HEK293 (cell line): Measurements from ENCODE around the gene EIF3L.

Experiments
- CTCF ChIA-PET: fragments of 350-600 bp; formaldehyde crosslinking; extraction: SDS; loops from one replicate; lab custom pipeline; 2021; ENCODE audit warnings: antibody characterized with exemption; lab: Yijun Ruan, JAX
- POLR2A ChIA-PET: fragments of 300-600 bp; formaldehyde crosslinking; extraction: SDS; loops from one replicate; lab custom pipeline; 2020; ENCODE audit warnings: antibody characterized with exemption, inconsistent platforms; lab: Yijun Ruan, JAX
- H3K27ac ChIP-seq: fragments of 200-500 bp; sonication (Bioruptor generic); 2 replicates; pipeline ENCODE4 v1.5.1; 2014; ENCODE audit warnings: low read depth, low read length, control low read depth, inconsistent platforms; ENCODE audit errors: extremely low read depth
- H3K36me3 ChIP-seq, 2 experiments: fragments of 200-500 bp in 1 of 2; sonication (Bioruptor generic) in 1 of 2; 1 replicate in 1 of 2; 2 replicates in 1 of 2; pipeline ENCODE4 v1.5.1; 2014 to 2017; ENCODE audit warnings: inconsistent platforms in 2 of 2, low read length in 2 of 2; ENCODE audit not compliant: control insufficient read depth in 2 of 2, insufficient read depth in 1 of 2
- H3K4me1 ChIP-seq: fragments of 200-500 bp; sonication (Bioruptor generic); 2 replicates; pipeline ENCODE4 v1.5.1; 2014; ENCODE audit warnings: mild to moderate bottlenecking, low read length, inconsistent platforms; ENCODE audit not compliant: control insufficient read depth, insufficient read depth
- H3K4me3 ChIP-seq: 2 replicates; pipeline ENCODE4 v1.5.1; 2011; ENCODE audit warnings: low read depth, mild to moderate bottlenecking, control low read depth, low read length, moderate library complexity
- H3K9me3 ChIP-seq: fragments of 200-500 bp; sonication (Bioruptor generic); 2 replicates; pipeline ENCODE4 v1.5.1; 2014; ENCODE audit warnings: low read depth, low read length, inconsistent platforms; ENCODE audit not compliant: control insufficient read depth, insufficient read depth
- HOXA7 ChIP-seq: sonication (generic); formaldehyde crosslinking; IDR thresholded peaks from 2 replicates; pipeline ENCODE4 v1.8.1; 2022; ENCODE audit warnings: missing genetic modification reagents, borderline replicate concordance
- HOXC10 ChIP-seq: sonication (generic); formaldehyde crosslinking; IDR thresholded peaks from 2 replicates; pipeline ENCODE4 v1.8.1; 2023; ENCODE audit warnings: mild to moderate bottlenecking, missing genetic modification reagents
- KLF9 ChIP-seq: fragments of 450-650 bp; formaldehyde crosslinking; IDR thresholded peaks from 2 replicates; pipeline ENCODE4 v1.5.1; 2016; ENCODE audit warnings: missing biosample characterization, missing genetic modification characterization, low read depth
- MEIS1 ChIP-seq: sonication (generic); formaldehyde crosslinking; IDR thresholded peaks from 2 replicates; pipeline ENCODE4 v1.8.1; 2022; ENCODE audit warnings: missing genetic modification reagents, mild to moderate bottlenecking, borderline replicate concordance
- ZNF10 ChIP-seq: fragments of 450-650 bp; formaldehyde crosslinking; IDR thresholded peaks from 2 replicates; pipeline ENCODE4 v1.5.1; 2017; ENCODE audit warnings: missing biosample characterization, missing genetic modification characterization
- ZNF211 ChIP-seq: fragments of 450-650 bp; formaldehyde crosslinking; IDR thresholded peaks from 2 replicates; pipeline ENCODE4 v1.5.1; 2016; ENCODE audit warnings: low read depth, missing biosample characterization, missing genetic modification characterization
- ZNF223 ChIP-seq: fragments of 450-650 bp; formaldehyde crosslinking; IDR thresholded peaks from 2 replicates; pipeline ENCODE4 v1.5.1; 2016; ENCODE audit warnings: missing biosample characterization, missing genetic modification characterization
- ZNF341 ChIP-seq: fragments of 450-650 bp; formaldehyde crosslinking; IDR thresholded peaks from 2 replicates; pipeline ENCODE4; 2016; ENCODE audit warnings: low read depth, missing biosample characterization, missing genetic modification characterization
- ZNF350 ChIP-seq: fragments of 450-650 bp; formaldehyde crosslinking; IDR thresholded peaks from 2 replicates; pipeline ENCODE4 v1.5.0; 2017; ENCODE audit warnings: missing biosample characterization, mild to moderate bottlenecking, missing genetic modification characterization
- ZNF404 ChIP-seq: fragments of 450-650 bp; formaldehyde crosslinking; IDR thresholded peaks from 2 replicates; pipeline ENCODE4 v1.5.1; 2017; ENCODE audit warnings: missing biosample characterization, missing genetic modification characterization
- ZNF510 ChIP-seq: fragments of 450-650 bp; formaldehyde crosslinking; IDR thresholded peaks from 2 replicates; pipeline ENCODE4 v1.5.1; 2018; ENCODE audit warnings: mild to moderate bottlenecking, missing genetic modification characterization, missing biosample characterization; ENCODE audit not compliant: insufficient replicate concordance
- ZNF514 ChIP-seq: fragments of 450-650 bp; formaldehyde crosslinking; IDR thresholded peaks from 2 replicates; pipeline ENCODE4 v1.5.1; 2016; ENCODE audit warnings: missing biosample characterization, missing genetic modification characterization
- ZNF529 ChIP-seq: fragments of 450-650 bp; formaldehyde crosslinking; IDR thresholded peaks from 2 replicates; pipeline ENCODE4 v1.5.1; 2017; ENCODE audit warnings: missing genetic modification characterization, missing biosample characterization; ENCODE audit not compliant: insufficient replicate concordance
- ZNF558 ChIP-seq: fragments of 450-650 bp; formaldehyde crosslinking; IDR thresholded peaks from 2 replicates; pipeline ENCODE4 v1.5.1; 2016; ENCODE audit warnings: missing biosample characterization, missing genetic modification characterization
- ZNF561 ChIP-seq: fragments of 450-650 bp; IDR thresholded peaks from 2 replicates; pipeline ENCODE4 v1.5.1; 2018; ENCODE audit warnings: missing biosample characterization, missing genetic modification characterization, borderline replicate concordance
- ZNF585B ChIP-seq: fragments of 450-650 bp; formaldehyde crosslinking; IDR thresholded peaks from 2 replicates; pipeline ENCODE4 v1.5.1; 2016; ENCODE audit warnings: missing biosample characterization, missing genetic modification characterization
- ZNF624 ChIP-seq: fragments of 450-650 bp; formaldehyde crosslinking; IDR thresholded peaks from 2 replicates; pipeline ENCODE4 v1.5.1; 2017; ENCODE audit warnings: missing biosample characterization, missing genetic modification characterization
- ZNF843 ChIP-seq: fragments of 450-650 bp; formaldehyde crosslinking; IDR thresholded peaks from 2 replicates; pipeline ENCODE4 v1.5.1; 2016; ENCODE audit warnings: missing biosample characterization, missing genetic modification characterization
- TF ChIP-seq, protein P1 (sequence below): fragments of 450-650 bp; formaldehyde crosslinking; IDR thresholded peaks from 2 replicates; pipeline ENCODE4 v1.5.1; 2016; ENCODE audit warnings: missing biosample characterization, missing genetic modification characterization
- TF ChIP-seq, protein P2 (sequence below): fragments of 450-650 bp; formaldehyde crosslinking; IDR thresholded peaks from 2 replicates; pipeline ENCODE4 v1.5.1; 2017; ENCODE audit warnings: missing biosample characterization, missing genetic modification characterization
- TF ChIP-seq, protein P3 (sequence below): fragments of 450-650 bp; formaldehyde crosslinking; IDR thresholded peaks from 2 replicates; pipeline ENCODE4 v1.5.1; 2016; ENCODE audit warnings: missing biosample characterization, missing genetic modification characterization
- TF ChIP-seq, protein P4 (sequence below): fragments of 450-650 bp; formaldehyde crosslinking; IDR thresholded peaks from 2 replicates; pipeline ENCODE4 v1.5.1; 2016; ENCODE audit warnings: missing biosample characterization, missing genetic modification characterization
- TF ChIP-seq, protein P5 (sequence below): fragments of 450-650 bp; formaldehyde crosslinking; IDR thresholded peaks from 2 replicates; pipeline ENCODE4 v1.5.1; 2016; ENCODE audit warnings: missing biosample characterization, missing genetic modification characterization

The EIF3L gene

DNA sequence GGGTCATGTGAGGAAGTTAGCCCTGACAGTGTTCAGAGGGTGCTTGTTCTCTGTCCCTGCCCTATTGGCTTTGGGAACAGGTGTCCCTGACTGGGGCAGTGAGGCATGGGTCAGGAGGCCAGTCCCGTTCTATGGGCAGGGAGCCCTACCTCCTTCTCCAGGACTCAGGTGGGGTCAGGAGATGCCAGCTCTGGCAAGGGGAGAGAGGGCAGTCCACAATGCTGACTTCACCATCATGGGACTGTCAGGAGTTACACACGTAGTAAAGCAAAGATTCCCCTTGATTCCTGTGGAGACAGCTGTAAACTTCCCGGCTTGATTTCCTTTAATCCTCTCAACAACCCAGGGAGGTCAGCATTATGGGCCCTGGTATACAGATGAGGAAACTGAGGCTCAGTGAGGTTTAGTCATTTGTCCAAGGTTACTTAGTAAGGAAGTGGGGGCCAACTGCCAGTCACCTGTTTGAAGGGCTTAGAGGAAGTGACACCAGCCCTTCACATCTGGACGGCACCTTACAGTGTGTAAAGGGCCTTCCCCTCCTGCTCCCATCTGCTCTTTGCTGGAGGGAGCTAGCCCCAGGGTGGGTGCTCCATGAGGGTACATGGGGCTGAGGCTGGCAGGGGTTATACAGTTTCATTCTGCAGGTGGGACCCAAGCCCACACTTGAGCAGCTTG, 68.8 kb downstream of the EIF3L start:
- ChIA-PET CTCF (interaction anchor here (0.6 to 1.5 kb wide), 3 partner anchors 16 to 398 kb away, joined by 3 to 5 read pairs (median 3); no protein-coding TSS in a partner anchor), POLR2A (interaction anchor here (1.0 kb wide), 1 partner anchor 100 kb away, joined by 10 read pairs; no protein-coding TSS in a partner anchor)
- Histone ChIP-seq H3K4me3 (no peak overlapping the region), H3K27ac (no peak overlapping the region)
- TF ChIP-seq HOXA7 (CRISPR knock-in tag) = no peak
- TF ChIP-seq, protein P1, sequence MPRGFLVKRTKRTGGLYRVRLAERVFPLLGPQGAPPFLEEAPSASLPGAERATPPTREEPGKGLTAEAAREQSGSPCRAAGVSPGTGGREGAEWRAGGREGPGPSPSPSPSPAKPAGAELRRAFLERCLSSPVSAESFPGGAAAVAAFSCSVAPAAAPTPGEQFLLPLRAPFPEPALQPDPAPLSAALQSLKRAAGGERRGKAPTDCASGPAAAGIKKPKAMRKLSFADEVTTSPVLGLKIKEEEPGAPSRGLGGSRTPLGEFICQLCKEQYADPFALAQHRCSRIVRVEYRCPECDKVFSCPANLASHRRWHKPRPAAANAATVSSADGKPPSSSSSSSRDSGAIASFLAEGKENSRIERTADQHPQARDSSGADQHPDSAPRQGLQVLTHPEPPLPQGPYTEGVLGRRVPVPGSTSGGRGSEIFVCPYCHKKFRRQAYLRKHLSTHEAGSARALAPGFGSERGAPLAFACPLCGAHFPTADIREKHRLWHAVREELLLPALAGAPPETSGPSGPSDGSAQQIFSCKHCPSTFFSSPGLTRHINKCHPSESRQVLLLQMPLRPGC (tag by site-specific recombination) = no peak
- TF ChIP-seq ZNF211 = no peak
- TF ChIP-seq ZNF585B = no peak
- TF ChIP-seq, protein P2, sequence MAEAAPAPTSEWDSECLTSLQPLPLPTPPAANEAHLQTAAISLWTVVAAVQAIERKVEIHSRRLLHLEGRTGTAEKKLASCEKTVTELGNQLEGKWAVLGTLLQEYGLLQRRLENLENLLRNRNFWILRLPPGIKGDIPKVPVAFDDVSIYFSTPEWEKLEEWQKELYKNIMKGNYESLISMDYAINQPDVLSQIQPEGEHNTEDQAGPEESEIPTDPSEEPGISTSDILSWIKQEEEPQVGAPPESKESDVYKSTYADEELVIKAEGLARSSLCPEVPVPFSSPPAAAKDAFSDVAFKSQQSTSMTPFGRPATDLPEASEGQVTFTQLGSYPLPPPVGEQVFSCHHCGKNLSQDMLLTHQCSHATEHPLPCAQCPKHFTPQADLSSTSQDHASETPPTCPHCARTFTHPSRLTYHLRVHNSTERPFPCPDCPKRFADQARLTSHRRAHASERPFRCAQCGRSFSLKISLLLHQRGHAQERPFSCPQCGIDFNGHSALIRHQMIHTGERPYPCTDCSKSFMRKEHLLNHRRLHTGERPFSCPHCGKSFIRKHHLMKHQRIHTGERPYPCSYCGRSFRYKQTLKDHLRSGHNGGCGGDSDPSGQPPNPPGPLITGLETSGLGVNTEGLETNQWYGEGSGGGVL (tag by site-specific recombination) = no peak
- no peak for TF ChIP-seq ZNF514
- TF ChIP-seq ZNF223 (tag by site-specific recombination) = no peak
- TF ChIP-seq, all 188 proteins: peak for 0
- peaks cover 51 to 81% of the 10 kb centered on the region in 2 experiments; a peak in 2 of 3 replicates for H3K36me3 ChIP-seq
- H3K4me1 ChIP-seq = no peaks in the 10 kb centered on the region
- H3K9me3 ChIP-seq = no peaks in the 10 kb centered on the region

DNA sequence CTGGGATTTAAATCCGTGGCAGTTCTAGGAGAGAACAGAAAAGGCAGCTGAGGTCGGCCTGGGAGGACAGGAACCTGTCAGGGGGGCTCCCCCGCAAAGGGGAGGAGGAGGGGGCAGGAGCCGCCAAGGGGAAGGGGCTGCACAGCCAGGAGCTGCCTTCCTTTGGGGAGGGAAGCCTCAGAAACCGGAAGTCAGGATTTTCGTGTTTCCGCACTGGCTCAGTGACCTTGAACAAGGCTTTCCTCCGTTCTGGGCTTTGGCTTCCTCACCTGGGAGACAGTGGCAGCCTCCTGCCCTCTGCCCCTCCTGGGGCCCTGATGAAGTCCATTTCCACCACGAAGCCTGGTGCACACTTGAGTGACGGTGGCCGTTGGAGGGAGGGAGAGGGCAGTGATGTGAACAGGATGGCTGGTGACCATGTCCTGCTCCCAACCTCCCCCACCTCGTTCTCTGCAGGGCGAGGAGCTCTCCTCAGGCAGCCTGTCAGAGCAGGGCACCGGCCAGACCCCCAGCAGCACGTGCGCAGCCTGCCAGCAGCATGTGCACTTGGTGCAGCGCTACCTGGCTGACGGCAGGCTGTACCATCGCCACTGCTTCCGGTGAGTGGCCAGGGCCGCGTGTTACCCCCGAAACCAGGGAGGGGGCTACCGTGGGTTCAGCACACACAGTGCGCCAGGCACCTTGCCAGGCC, 69.5 kb downstream of the EIF3L start:
- Histone ChIP-seq H3K27ac (no peak overlapping the region), H3K4me3 (no peak overlapping the region), H3K4me1 (no peaks in the 10 kb centered on the region), H3K9me3 (no peaks in the 10 kb centered on the region), H3K36me3 (peaks cover 52 to 81% of the 10 kb centered on the region in 2 experiments; a peak in 2 of 3 replicates)
- ChIA-PET CTCF (interaction anchor here (1.2 to 1.5 kb wide), 2 partner anchors 15 to 55 kb away, joined by 3 to 5 read pairs; no protein-coding TSS in a partner anchor), POLR2A (interaction anchor here (1.0 kb wide), 1 partner anchor 101 kb away, joined by 10 read pairs; no protein-coding TSS in a partner anchor)
- TF ChIP-seq ZNF558 (no peak), ZNF341 (tag by site-specific recombination) (no peak), HOXC10 (CRISPR knock-in tag) (no peak), ZNF624 (tag by site-specific recombination) (no peak), ZNF510 (tag by site-specific recombination) (no peak), ZNF561 (tag by site-specific recombination) (no peak), MEIS1 (CRISPR knock-in tag) (no peak), ZNF350 (tag by site-specific recombination) (no peak), ZNF404 (no peak), ZNF843 (tag by site-specific recombination) (no peak), KLF9 (tag by site-specific recombination) (no peak), ZNF10 (tag by site-specific recombination) (no peak), ZNF529 (no peak)
- TF ChIP-seq, protein P3, sequence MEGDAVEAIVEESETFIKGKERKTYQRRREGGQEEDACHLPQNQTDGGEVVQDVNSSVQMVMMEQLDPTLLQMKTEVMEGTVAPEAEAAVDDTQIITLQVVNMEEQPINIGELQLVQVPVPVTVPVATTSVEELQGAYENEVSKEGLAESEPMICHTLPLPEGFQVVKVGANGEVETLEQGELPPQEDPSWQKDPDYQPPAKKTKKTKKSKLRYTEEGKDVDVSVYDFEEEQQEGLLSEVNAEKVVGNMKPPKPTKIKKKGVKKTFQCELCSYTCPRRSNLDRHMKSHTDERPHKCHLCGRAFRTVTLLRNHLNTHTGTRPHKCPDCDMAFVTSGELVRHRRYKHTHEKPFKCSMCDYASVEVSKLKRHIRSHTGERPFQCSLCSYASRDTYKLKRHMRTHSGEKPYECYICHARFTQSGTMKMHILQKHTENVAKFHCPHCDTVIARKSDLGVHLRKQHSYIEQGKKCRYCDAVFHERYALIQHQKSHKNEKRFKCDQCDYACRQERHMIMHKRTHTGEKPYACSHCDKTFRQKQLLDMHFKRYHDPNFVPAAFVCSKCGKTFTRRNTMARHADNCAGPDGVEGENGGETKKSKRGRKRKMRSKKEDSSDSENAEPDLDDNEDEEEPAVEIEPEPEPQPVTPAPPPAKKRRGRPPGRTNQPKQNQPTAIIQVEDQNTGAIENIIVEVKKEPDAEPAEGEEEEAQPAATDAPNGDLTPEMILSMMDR (tag by site-specific recombination) = no peak
- TF ChIP-seq, protein P4, sequence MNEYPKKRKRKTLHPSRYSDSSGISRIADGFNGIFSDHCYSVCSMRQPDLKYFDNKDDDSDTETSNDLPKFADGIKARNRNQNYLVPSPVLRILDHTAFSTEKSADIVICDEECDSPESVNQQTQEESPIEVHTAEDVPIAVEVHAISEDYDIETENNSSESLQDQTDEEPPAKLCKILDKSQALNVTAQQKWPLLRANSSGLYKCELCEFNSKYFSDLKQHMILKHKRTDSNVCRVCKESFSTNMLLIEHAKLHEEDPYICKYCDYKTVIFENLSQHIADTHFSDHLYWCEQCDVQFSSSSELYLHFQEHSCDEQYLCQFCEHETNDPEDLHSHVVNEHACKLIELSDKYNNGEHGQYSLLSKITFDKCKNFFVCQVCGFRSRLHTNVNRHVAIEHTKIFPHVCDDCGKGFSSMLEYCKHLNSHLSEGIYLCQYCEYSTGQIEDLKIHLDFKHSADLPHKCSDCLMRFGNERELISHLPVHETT (tag by site-specific recombination) = no peak
- TF ChIP-seq, protein P5, sequence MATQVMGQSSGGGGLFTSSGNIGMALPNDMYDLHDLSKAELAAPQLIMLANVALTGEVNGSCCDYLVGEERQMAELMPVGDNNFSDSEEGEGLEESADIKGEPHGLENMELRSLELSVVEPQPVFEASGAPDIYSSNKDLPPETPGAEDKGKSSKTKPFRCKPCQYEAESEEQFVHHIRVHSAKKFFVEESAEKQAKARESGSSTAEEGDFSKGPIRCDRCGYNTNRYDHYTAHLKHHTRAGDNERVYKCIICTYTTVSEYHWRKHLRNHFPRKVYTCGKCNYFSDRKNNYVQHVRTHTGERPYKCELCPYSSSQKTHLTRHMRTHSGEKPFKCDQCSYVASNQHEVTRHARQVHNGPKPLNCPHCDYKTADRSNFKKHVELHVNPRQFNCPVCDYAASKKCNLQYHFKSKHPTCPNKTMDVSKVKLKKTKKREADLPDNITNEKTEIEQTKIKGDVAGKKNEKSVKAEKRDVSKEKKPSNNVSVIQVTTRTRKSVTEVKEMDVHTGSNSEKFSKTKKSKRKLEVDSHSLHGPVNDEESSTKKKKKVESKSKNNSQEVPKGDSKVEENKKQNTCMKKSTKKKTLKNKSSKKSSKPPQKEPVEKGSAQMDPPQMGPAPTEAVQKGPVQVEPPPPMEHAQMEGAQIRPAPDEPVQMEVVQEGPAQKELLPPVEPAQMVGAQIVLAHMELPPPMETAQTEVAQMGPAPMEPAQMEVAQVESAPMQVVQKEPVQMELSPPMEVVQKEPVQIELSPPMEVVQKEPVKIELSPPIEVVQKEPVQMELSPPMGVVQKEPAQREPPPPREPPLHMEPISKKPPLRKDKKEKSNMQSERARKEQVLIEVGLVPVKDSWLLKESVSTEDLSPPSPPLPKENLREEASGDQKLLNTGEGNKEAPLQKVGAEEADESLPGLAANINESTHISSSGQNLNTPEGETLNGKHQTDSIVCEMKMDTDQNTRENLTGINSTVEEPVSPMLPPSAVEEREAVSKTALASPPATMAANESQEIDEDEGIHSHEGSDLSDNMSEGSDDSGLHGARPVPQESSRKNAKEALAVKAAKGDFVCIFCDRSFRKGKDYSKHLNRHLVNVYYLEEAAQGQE = no peak
